ENCODE data around the gene NUDCD2. TPM values are rescaled to one million over a fixed set of nuclear protein-coding genes. Genes with fewer than 3 reads are reported as not detected.

Gene NUDCD2
- 26.4 to 38.4 TPM (median 33.7 TPM) in 5 replicates for total RNA-seq (2022; extraction: Qiagen RNA extraction)

GRCh38 chr5:163459819-163460561 lies at the start of gene NUDCD2:
Gene NUDCD2 (minus strand): TSS chr5:163460102. CDS start chr5:163460050, 52 bp downstream.

GRCh38 chr5:163505368-163506094 lies 45.6 kb upstream of the NUDCD2 start, which contains the start of gene MAT2B:
Gene MAT2B (plus strand): TSS chr5:163505619. CDS start chr5:163505687, 68 bp downstream.

GRCh38 chr5:163460562-163461171 lies 765 bp upstream of the NUDCD2 start, which contains the start of gene HMMR:
Gene HMMR (plus strand): TSS chr5:163460632. CDS start chr5:163460693, 61 bp downstream.

GRCh38 chr5:163437309-163438182 lies 22.4 kb downstream of the NUDCD2 start, which contains the start of gene CCNG1:
Gene CCNG1 (plus strand): TSS chr5:163437595. CDS start chr5:163439257, 1,662 bp downstream.

Other genes with a start within 250 kb of the NUDCD2 start
- 49.6 to 66.4 TPM (median 64.1 TPM) in 5 replicates for gene CCNG1, start 22.5 kb downstream of the NUDCD2 start, total RNA-seq (2022; extraction: Qiagen RNA extraction)
- 20.9 to 30.6 TPM (median 25.4 TPM) in 5 replicates for gene HMMR, start 530 bp upstream of the NUDCD2 start, total RNA-seq (2022; extraction: Qiagen RNA extraction)
- 41.0 to 52.8 TPM (median 45.6 TPM) in 5 replicates for gene MAT2B, start 45.5 kb upstream of the NUDCD2 start, total RNA-seq (2022; extraction: Qiagen RNA extraction)